Umbilical cord (tissue), 2 donors: Measurements from ENCODE around the gene DHFR. TPM values are rescaled to one million over a fixed set of nuclear protein-coding genes. Genes with fewer than 3 reads are reported as not detected.
A peak's percentile ranks its signal among the peaks of the same experiment; 100 is the strongest.

ENCODE experiments used
- DNase-seq: peaks from one replicate; pipeline ENCODE4 v3.0.0-alpha.2; 2015; ENCODE audit warnings: low spot score
- total RNA-seq: library from RNA; depleted of rRNA; stranded (reverse); fragments of >200 nt; gene quantifications from one replicate; pipeline ENCODE4 v1.2.3, GENCODE V29; 2014; ENCODE audit warnings: low replicate concordance; ENCODE audit not compliant: insufficient read depth

Gene DHFR
- total RNA-seq, 1 donor from 2014 or later = 11.6 TPM

GRCh38 chr5:80655231-80655774 lies 520 bp upstream of the DHFR start:
- no peak for DNase-seq

DNA sequence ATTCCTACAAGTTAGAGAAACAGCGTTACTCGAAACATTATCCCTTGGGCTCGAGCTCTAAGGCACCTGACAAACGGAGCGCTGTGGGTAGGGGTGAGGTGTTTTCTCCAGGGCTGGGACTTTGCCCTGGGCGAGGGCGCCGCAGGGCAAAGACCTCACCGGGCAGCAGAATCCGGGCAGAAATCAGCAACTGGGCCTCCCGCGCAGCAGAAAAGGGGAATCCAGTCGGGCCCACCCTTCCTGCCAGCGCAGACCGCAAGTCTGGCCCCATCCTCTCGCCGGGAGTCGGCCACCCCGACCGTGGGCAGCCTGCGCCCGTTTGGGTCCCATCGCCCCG lies 761 bp downstream of the DHFR start:
- no peak for DNase-seq

GRCh38 chr5:80653502-80653901 lies 1.3 kb downstream of the DHFR start:
- no peak for DNase-seq

DNA sequence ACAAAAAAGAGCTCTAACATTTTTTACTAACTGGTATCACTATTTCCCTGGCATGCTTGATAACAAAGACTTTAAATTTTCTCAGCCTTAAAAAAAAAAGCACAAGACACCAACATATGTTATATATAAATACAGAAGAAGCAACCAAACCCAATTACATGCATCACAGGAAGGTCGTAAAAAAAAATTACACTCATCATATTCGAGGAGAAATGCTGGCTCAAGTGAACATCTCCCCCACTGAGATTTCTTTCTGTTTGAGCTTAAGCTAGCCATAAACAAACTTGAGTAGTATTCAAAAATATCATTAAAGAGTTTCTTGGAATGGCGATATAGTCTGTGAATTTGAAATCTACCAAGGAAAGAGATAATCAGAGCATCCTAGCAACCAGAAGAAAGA lies 7.9 kb downstream of the DHFR start:
- DNase-seq = no peak

DNA sequence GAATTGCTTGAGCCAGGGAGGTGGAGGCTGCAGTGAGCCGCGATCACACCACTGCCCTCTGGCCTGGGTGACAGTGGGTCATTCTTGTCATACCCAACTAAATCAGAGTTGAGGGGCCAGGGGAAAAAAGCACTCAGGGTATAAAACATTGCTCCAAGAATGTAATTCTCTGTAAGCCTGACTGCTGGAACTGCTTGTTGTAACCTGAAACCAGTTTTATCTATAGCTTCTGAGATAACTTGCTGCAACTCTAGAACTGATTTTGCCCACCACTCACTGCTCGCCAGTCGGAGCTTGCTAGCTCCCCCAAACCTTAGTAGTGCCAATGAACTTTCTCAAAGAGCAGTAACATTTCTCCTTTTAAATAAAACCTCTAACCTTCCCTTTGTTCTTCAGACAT lies 9.9 kb downstream of the DHFR start:
- peak; percentile 45 for DNase-seq

DNA sequence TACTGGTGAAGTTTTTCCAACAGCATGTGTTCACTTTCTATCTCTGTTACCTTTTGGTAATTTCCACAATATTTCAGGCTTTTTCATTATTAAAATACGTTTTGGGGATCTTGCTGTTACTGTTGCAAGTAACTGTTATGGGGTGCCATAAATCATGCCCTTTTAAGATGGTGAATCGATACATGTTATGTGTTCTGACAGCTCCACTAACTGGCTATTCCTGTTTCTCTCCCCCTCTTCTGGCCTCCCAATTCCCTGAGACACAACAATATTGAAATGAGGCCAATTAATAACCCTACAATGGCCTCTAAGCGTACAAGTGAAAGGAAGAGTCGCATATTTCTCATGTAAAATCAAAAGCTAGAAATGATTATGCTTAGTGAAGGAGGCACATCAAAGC lies 13.4 kb downstream of the DHFR start:
- DNase-seq = peak; percentile 34

GRCh38 chr5:80634193-80634592 lies 20.6 kb downstream of the DHFR start:
- DNase-seq = no peak

- no peak for DNase-seq
These were observed 22.1 kb downstream of the DHFR start for GRCh38 chr5:80632700-80633099.

DNA sequence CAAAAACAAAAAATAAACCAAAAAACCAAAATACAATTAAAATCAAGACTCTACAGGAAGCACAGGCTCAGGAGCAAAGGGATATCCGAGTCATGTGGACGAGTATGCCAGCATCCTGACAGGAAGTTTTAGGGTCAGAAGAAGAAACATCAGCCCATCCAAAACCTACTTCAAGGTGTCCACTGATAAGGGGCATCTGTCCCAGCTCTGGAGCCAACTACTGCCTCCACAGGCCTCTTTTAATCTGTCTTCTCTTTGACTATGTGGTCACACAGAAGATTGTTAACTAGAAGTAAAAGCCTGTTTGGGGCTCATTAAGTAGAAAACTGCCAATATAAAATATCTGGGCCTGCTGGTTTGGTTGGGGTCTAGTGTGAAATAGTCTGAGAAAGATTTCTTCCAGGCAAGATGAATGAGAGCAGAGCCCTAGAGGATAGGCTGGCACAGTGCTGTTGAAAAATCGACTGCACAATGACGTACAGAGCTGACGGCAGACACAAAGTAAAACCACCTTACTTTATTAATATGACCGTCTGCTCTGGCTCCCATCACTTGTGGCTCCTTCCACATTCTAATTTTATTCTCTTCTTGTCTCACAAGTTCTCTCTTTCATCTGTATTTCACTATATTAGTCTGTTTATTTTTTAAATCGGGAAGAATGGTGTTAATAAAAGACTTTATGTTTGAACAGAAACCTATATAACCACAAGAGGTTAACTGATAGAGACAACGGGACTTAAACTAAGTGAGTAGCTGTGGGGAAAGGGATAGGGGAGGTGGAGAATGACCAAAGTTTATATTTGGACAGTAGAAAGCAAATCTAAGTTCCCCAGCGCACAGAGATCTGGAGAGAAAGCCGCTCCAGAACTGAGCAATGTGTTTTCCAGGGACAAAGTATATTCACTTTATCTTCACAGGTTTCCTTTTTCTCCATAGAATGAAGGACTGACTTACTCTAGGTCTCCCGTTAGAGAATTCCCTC lies 23.2 kb downstream of the DHFR start:
- DNase-seq = no peak

DNA sequence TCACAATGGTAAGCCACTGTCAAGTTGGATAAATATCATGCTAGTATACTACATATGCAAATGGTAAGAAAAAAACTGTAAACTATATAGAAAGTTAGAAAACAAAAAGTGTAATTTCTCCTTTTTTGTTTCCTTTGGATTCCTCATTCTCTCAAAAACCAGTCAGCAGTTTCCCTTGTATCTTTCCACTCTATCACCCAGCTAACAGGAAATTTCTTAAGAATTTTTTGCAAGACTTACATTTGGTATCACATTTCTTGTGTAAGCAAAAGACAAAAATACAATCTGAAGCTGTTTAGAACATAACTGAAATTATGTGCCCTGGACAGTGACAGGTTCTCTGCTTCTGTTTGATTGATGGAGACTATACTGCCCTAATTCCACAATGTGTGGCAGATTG lies 25.5 kb downstream of the DHFR start:
- DNase-seq = no peak

DNA sequence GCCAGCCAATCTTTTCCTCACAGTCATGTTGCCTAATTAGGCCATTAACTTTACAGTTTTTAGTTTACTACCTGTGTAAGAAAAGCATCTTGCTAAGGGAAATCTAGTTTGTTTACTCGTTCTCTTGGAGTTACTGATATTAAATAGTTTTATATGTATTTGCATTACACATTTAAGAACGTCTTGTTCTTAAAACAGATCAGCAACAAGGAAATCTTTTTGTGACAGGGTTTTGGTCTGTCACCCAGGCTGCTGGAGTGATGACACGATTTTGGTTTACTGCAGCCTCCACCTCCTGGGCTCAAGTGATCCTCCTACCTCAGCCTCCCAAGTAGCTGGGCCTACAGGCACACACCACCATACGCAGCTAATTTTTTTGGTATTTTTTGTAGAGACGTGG lies 29.6 kb downstream of the DHFR start:
- DNase-seq = no peak

DNA sequence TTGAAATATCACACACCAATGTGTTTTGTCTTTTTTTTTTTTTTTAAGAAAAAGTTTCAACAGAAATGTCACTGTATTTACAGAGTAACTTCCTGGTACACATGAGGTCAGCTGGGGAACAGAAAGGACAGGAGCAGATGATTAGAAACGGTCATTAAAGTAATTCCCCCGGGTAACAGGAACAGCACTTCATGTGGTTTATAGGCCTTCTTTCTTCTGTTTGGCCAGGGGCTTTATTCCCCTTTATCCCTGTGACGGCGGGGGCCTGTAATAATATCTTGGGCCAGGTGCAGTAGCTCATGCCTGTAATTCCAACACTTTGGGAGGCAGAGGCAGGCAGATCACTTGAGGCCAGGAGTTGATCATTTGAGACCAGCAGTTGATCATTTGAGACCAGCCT lies 30.8 kb downstream of the DHFR start:
- DNase-seq = no peak

DNA sequence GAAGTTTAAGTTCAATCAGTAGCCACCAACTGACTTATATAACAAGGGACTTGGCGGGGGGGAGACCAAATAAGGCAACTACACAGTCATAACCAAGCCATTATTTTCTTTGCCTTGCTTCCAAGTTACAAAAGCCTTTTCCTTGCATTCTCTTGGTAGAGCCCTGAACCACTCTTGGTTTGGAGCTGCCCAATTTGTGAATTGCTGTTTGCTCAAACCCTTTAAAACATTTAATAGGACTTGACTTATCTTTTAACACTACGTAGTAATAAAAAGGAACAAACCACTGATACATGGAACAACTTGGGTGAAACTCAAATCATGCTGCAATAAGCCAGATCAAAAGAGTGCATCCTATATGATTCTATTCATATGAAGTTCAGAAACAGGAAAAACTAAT lies 32.0 kb downstream of the DHFR start:
- DNase-seq = no peak

DNA sequence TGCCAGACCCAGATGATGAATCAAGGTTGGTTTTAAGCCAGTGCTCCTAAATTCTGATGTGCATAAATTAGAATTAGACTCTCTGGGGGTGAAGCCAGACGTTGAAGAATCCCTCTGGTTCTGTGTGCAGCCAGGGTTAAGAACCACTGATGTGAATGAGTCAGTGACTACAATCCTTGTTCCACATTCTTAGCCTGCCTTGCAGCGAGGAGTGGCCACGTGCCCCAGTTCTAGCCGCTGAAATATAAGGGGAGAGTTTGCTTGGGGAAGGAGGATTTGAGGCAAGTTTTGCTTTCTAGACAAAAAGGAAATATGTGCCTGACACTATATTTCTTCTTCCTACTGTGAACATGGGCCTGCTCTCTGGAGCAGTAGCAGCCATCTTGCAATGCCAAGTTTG lies 34.6 kb downstream of the DHFR start:
- peak; percentile 5 for DNase-seq

GRCh38 chr5:80619086-80619485 lies 35.7 kb downstream of the DHFR start:
- no peak for DNase-seq

- no peak for DNase-seq
These were observed 36.3 kb downstream of the DHFR start for GRCh38 chr5:80618438-80618837.

DNA sequence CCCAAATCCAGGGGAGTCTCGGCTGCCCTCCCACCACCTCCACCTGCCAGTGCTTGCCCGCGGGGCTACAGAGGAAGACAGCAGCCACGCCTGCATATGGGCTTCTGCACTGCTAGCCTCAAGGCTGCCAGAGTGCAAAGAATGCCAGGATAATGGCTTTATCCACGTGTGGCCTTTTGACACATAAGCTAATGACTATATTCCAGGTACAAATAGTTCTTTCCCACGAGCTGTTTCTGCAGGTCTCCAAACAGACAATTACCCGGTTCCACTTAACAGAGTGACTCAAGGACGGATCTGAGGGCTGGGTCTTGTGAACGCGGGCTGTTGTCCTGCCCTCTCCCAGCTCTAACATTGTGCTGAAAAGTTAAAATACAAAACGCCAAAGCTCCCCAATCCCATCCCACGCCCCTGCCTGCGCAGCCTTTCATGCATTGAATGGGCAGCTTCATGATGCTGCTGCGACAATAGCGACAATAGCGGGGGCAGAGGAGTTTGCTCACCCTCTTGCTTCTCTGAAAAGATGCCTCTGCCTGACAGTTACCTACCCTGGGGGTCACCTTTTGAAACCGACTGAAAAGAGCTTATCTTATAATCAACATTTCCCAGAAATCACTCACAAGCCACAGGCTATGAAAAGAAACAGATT lies 39.4 kb downstream of the DHFR start:
- no peak for DNase-seq

- no peak for DNase-seq
These were observed 45.1 kb downstream of the DHFR start for GRCh38 chr5:80609692-80610091.

GRCh38 chr5:80608731-80609130 lies 46.1 kb downstream of the DHFR start:
- no peak for DNase-seq

DNA sequence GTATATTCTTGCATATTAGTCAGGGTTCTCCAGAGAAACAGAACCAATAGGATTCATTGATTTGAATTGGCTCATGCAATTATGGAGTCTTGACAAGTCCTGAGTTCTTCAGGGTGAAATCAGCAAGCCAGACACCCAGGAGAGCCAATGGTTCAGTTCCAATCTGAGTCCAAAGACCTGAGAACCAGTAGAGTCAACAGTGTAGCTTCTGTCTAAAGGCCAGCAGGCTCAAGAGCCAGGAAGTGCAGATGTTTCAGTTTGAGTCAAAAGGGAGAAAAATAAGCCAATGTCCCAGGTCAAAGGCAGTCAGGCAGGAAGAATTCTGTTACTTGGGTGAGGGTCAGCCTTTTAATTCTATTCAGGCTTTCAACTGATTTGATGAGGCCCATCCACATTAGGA lies 47.0 kb downstream of the DHFR start:
- no peak for DNase-seq

DNA sequence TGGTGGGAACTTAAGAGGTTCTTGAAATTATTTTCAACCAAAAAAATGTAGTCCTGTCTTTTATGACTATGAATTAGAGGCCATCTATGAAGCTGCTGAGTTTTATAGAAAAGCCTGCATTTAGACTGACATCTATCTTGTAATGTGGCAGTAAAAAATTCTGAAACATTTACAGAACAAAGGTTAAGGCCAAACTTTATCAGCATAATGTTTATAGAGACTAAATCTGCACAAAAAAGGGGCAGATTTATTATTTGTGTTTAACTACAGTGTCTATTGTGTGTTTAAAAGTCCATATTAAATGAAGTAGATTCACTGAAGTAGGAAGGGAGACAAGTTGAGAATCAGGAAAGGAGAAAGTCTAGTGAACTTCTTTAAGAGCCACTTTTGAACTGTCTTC lies 47.4 kb downstream of the DHFR start:
- DNase-seq = no peak

- DNase-seq = no peak
These were observed 53.7 kb downstream of the DHFR start for GRCh38 chr5:80600943-80601693.
